Measurements from ENCODE around the gene SCP2D1. TPM values are rescaled to one million over a fixed set of nuclear protein-coding genes. Genes with fewer than 3 reads are reported as not detected.
"Not testable (repeated sequence)": the region's sequence is repeated elsewhere in the genome, so short reads cannot be mapped to it uniquely, and the experiment has no call there.

The SCP2D1 gene
- total and polyA plus RNA-seq, 5 donors from 2014 or later: not detected

- Mint-ChIP-seq H3K9me3 (peaks cover 0 to 4% (median 0%) of the 10 kb centered on the region in 7 donors), H3K36me3 (no peaks in the 10 kb centered on the region), H3K4me1 (no peaks in the 10 kb centered on the region), H3K27ac (no peak overlapping the region), H3K4me3 (no peak overlapping the region), H3K27me3 (peaks cover 19% of the 10 kb centered on the region)
- H3K4me1 ChIP-seq (ENCODE audit: control insufficient read depth, insufficient read depth, low read length, poor library complexity, severe bottlenecking): no peaks in the 10 kb centered on the region
- H3K27ac ChIP-seq (ENCODE audit: insufficient read depth, low read length, poor library complexity, severe bottlenecking): no peak overlapping the region
- ATAC-seq (ENCODE audit: low read depth in 2 of 2) (no peak), DNase-seq (no peak)
- H3K9me3 ChIP-seq (ENCODE audit: control insufficient read depth in 2 of 2, low read length in 2 of 2): no peaks in the 10 kb centered on the region
- H3K4me3 ChIP-seq (ENCODE audit: low read depth, low read length): no peak overlapping the region
- no peaks in the 10 kb centered on the region for H3K27me3 ChIP-seq (ENCODE audit: control insufficient read depth, insufficient read depth, low read length)
- no peaks in the 10 kb centered on the region for H3K36me3 ChIP-seq (ENCODE audit: control insufficient read depth, insufficient read depth, low read length)
These were observed 32.1 kb upstream of the SCP2D1 start for GRCh38 chr20:18781509-18781908.

- H3K4me3 ChIP-seq (ENCODE audit: low read depth, low read length): no peak overlapping the region
- Mint-ChIP-seq H3K27ac (no peak overlapping the region), H3K36me3 (no peaks in the 10 kb centered on the region), H3K4me3 (no peak overlapping the region), H3K9me3 (peaks cover 0 to 5% (median 2%) of the 10 kb centered on the region in 7 donors), H3K4me1 (no peaks in the 10 kb centered on the region), H3K27me3 (peaks cover 30% of the 10 kb centered on the region)
- peaks cover 2% of the 10 kb centered on the region for H3K27me3 ChIP-seq (ENCODE audit: control insufficient read depth, insufficient read depth, low read length)
- no peaks in the 10 kb centered on the region for H3K4me1 ChIP-seq (ENCODE audit: control insufficient read depth, insufficient read depth, low read length, poor library complexity, severe bottlenecking)
- no peak for ATAC-seq (ENCODE audit: low read depth in 2 of 2)
- DNase-seq: no peak
- no peaks in the 10 kb centered on the region for H3K36me3 ChIP-seq (ENCODE audit: control insufficient read depth, insufficient read depth, low read length)
- no peak overlapping the region for H3K27ac ChIP-seq (ENCODE audit: insufficient read depth, low read length, poor library complexity, severe bottlenecking)
- H3K9me3 ChIP-seq (ENCODE audit: control insufficient read depth in 2 of 2, low read length in 2 of 2): no peaks in the 10 kb centered on the region
These were observed 30.1 kb upstream of the SCP2D1 start for GRCh38 chr20:18783385-18783959.

- H3K9me3 Mint-ChIP-seq; H3K4me1 ChIP-seq (ENCODE audit: control insufficient read depth, insufficient read depth, low read length, poor library complexity, severe bottlenecking); H3K27ac Mint-ChIP-seq; H3K4me3 ChIP-seq (ENCODE audit: low read depth, low read length); H3K9me3 ChIP-seq (ENCODE audit: control insufficient read depth in 2 of 2, low read length in 2 of 2); H3K4me3 Mint-ChIP-seq; H3K36me3 Mint-ChIP-seq; H3K36me3 ChIP-seq (ENCODE audit: control insufficient read depth, insufficient read depth, low read length); H3K4me1 Mint-ChIP-seq; DNase-seq; ATAC-seq (ENCODE audit: low read depth in 2 of 2); H3K27ac ChIP-seq (ENCODE audit: insufficient read depth, low read length, poor library complexity, severe bottlenecking): not testable (repeated sequence)
- H3K27me3 Mint-ChIP-seq: peaks cover 49% of the 10 kb centered on the region
- H3K27me3 ChIP-seq (ENCODE audit: control insufficient read depth, insufficient read depth, low read length): peaks cover 16% of the 10 kb centered on the region
These were observed 26.5 kb upstream of the SCP2D1 start for GRCh38 chr20:18787046-18787445.

- Histone ChIP-seq H3K36me3 (ENCODE audit: control insufficient read depth, insufficient read depth, low read length) (no peaks in the 10 kb centered on the region), H3K9me3 (ENCODE audit: control insufficient read depth in 2 of 2, low read length in 2 of 2) (no peaks in the 10 kb centered on the region), H3K27ac (ENCODE audit: insufficient read depth, low read length, poor library complexity, severe bottlenecking) (no peak overlapping the region), H3K4me1 (ENCODE audit: control insufficient read depth, insufficient read depth, low read length, poor library complexity, severe bottlenecking) (no peaks in the 10 kb centered on the region), H3K27me3 (ENCODE audit: control insufficient read depth, insufficient read depth, low read length) (peaks cover 21% of the 10 kb centered on the region), H3K4me3 (ENCODE audit: low read depth, low read length) (no peak overlapping the region)
- H3K4me3 Mint-ChIP-seq: no peak overlapping the region
- H3K9me3 Mint-ChIP-seq: peaks cover 0 to 9% (median 2%) of the 10 kb centered on the region in 7 donors
- no peak overlapping the region for H3K27ac Mint-ChIP-seq
- ATAC-seq (ENCODE audit: low read depth in 2 of 2): no peak
- no peaks in the 10 kb centered on the region for H3K4me1 Mint-ChIP-seq
- H3K27me3 Mint-ChIP-seq: peaks cover 56% of the 10 kb centered on the region
- DNase-seq: no peak
- H3K36me3 Mint-ChIP-seq: no peaks in the 10 kb centered on the region
These were observed 25.6 kb upstream of the SCP2D1 start for GRCh38 chr20:18788021-18788420.

GRCh38 chr20:18790787-18791186 lies 22.8 kb upstream of the SCP2D1 start:
- H3K9me3 ChIP-seq (ENCODE audit: control insufficient read depth in 2 of 2, low read length in 2 of 2): no peaks in the 10 kb centered on the region
- DNase-seq (no peak), ATAC-seq (ENCODE audit: low read depth in 2 of 2) (no peak)
- no peaks in the 10 kb centered on the region for H3K36me3 ChIP-seq (ENCODE audit: control insufficient read depth, insufficient read depth, low read length)
- peaks cover 7% of the 10 kb centered on the region for H3K4me1 ChIP-seq (ENCODE audit: control insufficient read depth, insufficient read depth, low read length, poor library complexity, severe bottlenecking)
- Mint-ChIP-seq H3K4me1 (peaks cover 6 to 20% (median 10%) of the 10 kb centered on the region in 4 donors), H3K36me3 (no peaks in the 10 kb centered on the region), H3K4me3 (no peak overlapping the region), H3K27me3 (peaks cover 46% of the 10 kb centered on the region), H3K9me3 (peaks cover 0 to 7% (median 0%) of the 10 kb centered on the region in 7 donors), H3K27ac (no peak overlapping the region)
- H3K4me3 ChIP-seq (ENCODE audit: low read depth, low read length): no peak overlapping the region
- H3K27ac ChIP-seq (ENCODE audit: insufficient read depth, low read length, poor library complexity, severe bottlenecking): no peak overlapping the region
- peaks cover 21% of the 10 kb centered on the region for H3K27me3 ChIP-seq (ENCODE audit: control insufficient read depth, insufficient read depth, low read length)

- H3K4me1 ChIP-seq (ENCODE audit: control insufficient read depth, insufficient read depth, low read length, poor library complexity, severe bottlenecking): peaks cover 7% of the 10 kb centered on the region
- Mint-ChIP-seq H3K36me3 (no peaks in the 10 kb centered on the region), H3K27ac (peak overlapping the region; percentile 98 to 100 (median 99)), H3K9me3 (peaks cover 0 to 7% (median 2%) of the 10 kb centered on the region in 7 donors), H3K4me3 (peak overlapping the region; percentile 94 to 97 (median 96)), H3K4me1 (peaks cover 6 to 20% (median 10%) of the 10 kb centered on the region in 4 donors), H3K27me3 (peaks cover 30% of the 10 kb centered on the region)
- DNase-seq (peak; percentile 86 to 96 (median 89)), ATAC-seq (ENCODE audit: low read depth in 2 of 2) (peak; percentile 97 to 98)
- peaks cover 17% of the 10 kb centered on the region for H3K27me3 ChIP-seq (ENCODE audit: control insufficient read depth, insufficient read depth, low read length)
- H3K36me3 ChIP-seq (ENCODE audit: control insufficient read depth, insufficient read depth, low read length): no peaks in the 10 kb centered on the region
- no peaks in the 10 kb centered on the region for H3K9me3 ChIP-seq (ENCODE audit: control insufficient read depth in 2 of 2, low read length in 2 of 2)
- H3K27ac ChIP-seq (ENCODE audit: insufficient read depth, low read length, poor library complexity, severe bottlenecking): peak overlapping the region; percentile 90
- peak overlapping the region; percentile 97 for H3K4me3 ChIP-seq (ENCODE audit: low read depth, low read length)
These were observed 19.8 kb upstream of the SCP2D1 start for GRCh38 chr20:18793625-18794427.

GRCh38 chr20:18794428-18794787 lies 19.2 kb upstream of the SCP2D1 start:
- Mint-ChIP-seq H3K27ac (peak overlapping the region; percentile 98 to 100 (median 99)), H3K4me1 (peaks cover 6 to 20% (median 10%) of the 10 kb centered on the region in 4 donors), H3K36me3 (no peaks in the 10 kb centered on the region), H3K4me3 (peak overlapping the region; percentile 94 to 97 (median 96)), H3K9me3 (peaks cover 0 to 7% (median 2%) of the 10 kb centered on the region in 7 donors), H3K27me3 (peaks cover 30% of the 10 kb centered on the region)
- no peaks in the 10 kb centered on the region for H3K9me3 ChIP-seq (ENCODE audit: control insufficient read depth in 2 of 2, low read length in 2 of 2)
- H3K4me1 ChIP-seq (ENCODE audit: control insufficient read depth, insufficient read depth, low read length, poor library complexity, severe bottlenecking): peaks cover 7% of the 10 kb centered on the region
- H3K27me3 ChIP-seq (ENCODE audit: control insufficient read depth, insufficient read depth, low read length): peaks cover 21% of the 10 kb centered on the region
- no peaks in the 10 kb centered on the region for H3K36me3 ChIP-seq (ENCODE audit: control insufficient read depth, insufficient read depth, low read length)
- ATAC-seq (ENCODE audit: low read depth in 2 of 2) (no peak), DNase-seq (no peak)
- peak overlapping the region; percentile 90 for H3K27ac ChIP-seq (ENCODE audit: insufficient read depth, low read length, poor library complexity, severe bottlenecking)
- peak overlapping the region; percentile 97 for H3K4me3 ChIP-seq (ENCODE audit: low read depth, low read length)
